ENCODE data around the gene LFNG.

Gene LFNG

GRCh38 chr7:2504889-2505375 lies 14.6 kb upstream of the LFNG start:
- peaks cover 10% of the 10 kb centered on the region for H3K27me3 ChIP-seq (ENCODE audit: control insufficient read depth, low read length)
- peaks cover 8% of the 10 kb centered on the region for H3F3A ChIP-seq (ENCODE audit: control insufficient read depth, insufficient read depth)
- H3K27ac ChIP-seq (ENCODE audit: low read depth, low read length) = no peak overlapping the region
- peaks cover 26% of the 10 kb centered on the region for H3K4me1 ChIP-seq (ENCODE audit: control insufficient read depth, low read length)
- H3K4me3 ChIP-seq (ENCODE audit: low read length) = no peak overlapping the region
- no peaks in the 10 kb centered on the region for H3K79me2 ChIP-seq (ENCODE audit: control insufficient read depth, low read length)
- no peak overlapping the region for H3K4me2 ChIP-seq (ENCODE audit: low read length)
- H3K36me3 ChIP-seq (ENCODE audit: control insufficient read depth, low read length) = no peaks in the 10 kb centered on the region
- no peaks in the 10 kb centered on the region for H3K9me2 ChIP-seq (replicated peaks; ENCODE audit: control insufficient read depth, low read length)
- TF ChIP-seq EZH2phosphoT487 (IDR thresholded peaks at IDR 0.05; ENCODE audit: borderline replicate concordance, low read length) (no peak), CTCF (IDR thresholded peaks at IDR 0.05; ENCODE audit: low read depth, low read length, poor library complexity, severe bottlenecking) (no peak)
- H4K20me1 ChIP-seq (ENCODE audit: control insufficient read depth, insufficient read depth, low read depth, low read length) = no peaks in the 10 kb centered on the region
- H3K9me3 ChIP-seq (ENCODE audit: control insufficient read depth, insufficient read depth, low read length) = no peaks in the 10 kb centered on the region

- Histone ChIP-seq H3K27me3 (ENCODE audit: control insufficient read depth, low read length) (peaks cover 10% of the 10 kb centered on the region), H4K20me1 (ENCODE audit: control insufficient read depth, insufficient read depth, low read depth, low read length) (no peaks in the 10 kb centered on the region), H3K27ac (ENCODE audit: low read depth, low read length) (no peak overlapping the region), H3K9me2 (replicated peaks; ENCODE audit: control insufficient read depth, low read length) (no peaks in the 10 kb centered on the region), H3K36me3 (ENCODE audit: control insufficient read depth, low read length) (no peaks in the 10 kb centered on the region), H3K9me3 (ENCODE audit: control insufficient read depth, insufficient read depth, low read length) (no peaks in the 10 kb centered on the region), H3F3A (ENCODE audit: control insufficient read depth, insufficient read depth) (peaks cover 8% of the 10 kb centered on the region), H3K79me2 (ENCODE audit: control insufficient read depth, low read length) (no peaks in the 10 kb centered on the region), H3K4me1 (ENCODE audit: control insufficient read depth, low read length) (peaks cover 30% of the 10 kb centered on the region), H3K4me2 (ENCODE audit: low read length) (no peak overlapping the region), H3K4me3 (ENCODE audit: low read length) (no peak overlapping the region)
- TF ChIP-seq CTCF (IDR thresholded peaks at IDR 0.05; ENCODE audit: low read depth, low read length, poor library complexity, severe bottlenecking) (no peak), EZH2phosphoT487 (IDR thresholded peaks at IDR 0.05; ENCODE audit: borderline replicate concordance, low read length) (no peak)
These were observed 14.2 kb upstream of the LFNG start for GRCh38 chr7:2505401-2505800.

- peaks cover 50% of the 10 kb centered on the region for H3K4me1 ChIP-seq (ENCODE audit: control insufficient read depth, low read length)
- H4K20me1 ChIP-seq (ENCODE audit: control insufficient read depth, insufficient read depth, low read depth, low read length) = no peaks in the 10 kb centered on the region
- H3K4me3 ChIP-seq (ENCODE audit: low read length) = 0 out of 2 replicates have a peak overlapping the region, but pooled peaks have one; percentile 37
- no peaks in the 10 kb centered on the region for H3K36me3 ChIP-seq (ENCODE audit: control insufficient read depth, low read length)
- H3K9me2 ChIP-seq (replicated peaks; ENCODE audit: control insufficient read depth, low read length) = no peaks in the 10 kb centered on the region
- H3K27me3 ChIP-seq (ENCODE audit: control insufficient read depth, low read length) = peaks cover 10% of the 10 kb centered on the region
- peaks cover 8% of the 10 kb centered on the region for H3F3A ChIP-seq (ENCODE audit: control insufficient read depth, insufficient read depth)
- TF ChIP-seq EZH2phosphoT487 (IDR thresholded peaks at IDR 0.05; ENCODE audit: borderline replicate concordance, low read length) (no peak), CTCF (IDR thresholded peaks at IDR 0.05; ENCODE audit: low read depth, low read length, poor library complexity, severe bottlenecking) (no peak)
- H3K27ac ChIP-seq (ENCODE audit: low read depth, low read length) = no peak overlapping the region
- H3K4me2 ChIP-seq (ENCODE audit: low read length) = peak overlapping the region; percentile 51
- H3K79me2 ChIP-seq (ENCODE audit: control insufficient read depth, low read length) = no peaks in the 10 kb centered on the region
- no peaks in the 10 kb centered on the region for H3K9me3 ChIP-seq (ENCODE audit: control insufficient read depth, insufficient read depth, low read length)
These were observed 12.2 kb upstream of the LFNG start for GRCh38 chr7:2507208-2507916.
